Right lung (tissue), 5 donors: ENCODE measurements around the gene PPM1N. TPM values are rescaled to one million over a fixed set of nuclear protein-coding genes. Genes with fewer than 3 reads are reported as not detected.
"Not testable (repeated sequence)": the region's sequence is repeated elsewhere in the genome, so short reads cannot be mapped to it uniquely, and the experiment has no call there.

Source experiments
- DNase-seq, 2 donors: peaks; one replicate each; pipeline ENCODE4 v3.0.0-alpha.2; 2013
- polyA plus RNA-seq, 5 donors: library from polyadenylated mRNA; unstranded; fragments of 120-200 nt; gene quantifications; one replicate each; pipeline versions ENCODE4 v1.2.1 to v1.2.3, GENCODE V29; 2013; ENCODE audit warnings: inconsistent platforms in 1 of 5, low replicate concordance in 1 of 5; ENCODE audit not compliant: insufficient read length in 5 of 5, insufficient read depth in 1 of 5

PPM1N gene
- polyA plus RNA-seq, 5 donors, result 0.15 to 0.49 (median 0.28) TPM

DNA sequence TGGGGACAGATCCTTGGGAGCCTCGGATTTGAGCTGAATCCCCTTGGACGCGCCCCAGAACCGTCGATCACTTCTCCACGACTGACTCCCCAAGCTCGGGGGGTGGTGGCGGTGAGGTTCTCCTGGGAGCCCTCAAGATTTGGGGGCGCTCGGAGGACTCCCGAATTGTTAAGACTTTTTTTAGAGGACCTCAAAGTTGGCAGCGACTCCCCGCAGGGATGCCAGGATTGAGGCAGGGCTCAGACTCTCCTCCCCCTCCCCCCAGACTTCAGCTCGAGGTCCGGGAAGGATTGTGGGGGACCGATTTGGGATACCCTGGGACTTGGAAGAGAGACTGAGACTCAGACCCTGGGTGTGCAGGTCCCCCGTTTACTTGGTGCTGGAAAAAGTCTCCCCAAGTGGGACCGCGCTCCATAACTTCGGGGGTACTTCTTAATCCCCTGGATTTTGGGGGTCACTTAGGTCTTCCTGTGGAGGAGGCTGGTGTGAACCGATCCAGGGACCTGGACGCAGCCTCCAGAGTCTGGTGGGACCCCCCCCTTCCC, 9.7 kb downstream of the PPM1N start:
- no peak for DNase-seq

DNA sequence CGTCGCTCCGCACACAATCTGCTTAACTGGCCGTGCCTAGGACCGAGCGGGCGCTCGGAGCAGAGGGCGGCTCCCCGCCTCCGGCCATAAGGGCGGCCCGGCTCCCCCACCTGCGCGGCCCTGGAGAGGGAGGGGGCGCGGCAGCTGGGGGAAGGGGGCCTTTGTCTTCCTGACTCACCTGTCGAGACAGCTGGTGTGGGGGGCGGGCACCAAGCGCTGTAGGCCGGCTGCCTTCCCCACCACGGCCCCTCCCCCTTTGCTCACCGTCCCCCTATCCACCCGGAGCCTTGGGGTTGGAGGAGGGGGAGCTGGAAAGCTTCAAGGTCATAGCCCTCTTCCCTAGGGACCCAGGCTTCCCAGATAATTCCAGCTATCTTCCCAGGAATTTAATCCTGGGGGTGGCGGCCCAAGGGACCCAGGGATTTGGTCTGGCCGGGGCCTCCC, 10.2 kb downstream of the PPM1N start:
- no peak for DNase-seq

DNA sequence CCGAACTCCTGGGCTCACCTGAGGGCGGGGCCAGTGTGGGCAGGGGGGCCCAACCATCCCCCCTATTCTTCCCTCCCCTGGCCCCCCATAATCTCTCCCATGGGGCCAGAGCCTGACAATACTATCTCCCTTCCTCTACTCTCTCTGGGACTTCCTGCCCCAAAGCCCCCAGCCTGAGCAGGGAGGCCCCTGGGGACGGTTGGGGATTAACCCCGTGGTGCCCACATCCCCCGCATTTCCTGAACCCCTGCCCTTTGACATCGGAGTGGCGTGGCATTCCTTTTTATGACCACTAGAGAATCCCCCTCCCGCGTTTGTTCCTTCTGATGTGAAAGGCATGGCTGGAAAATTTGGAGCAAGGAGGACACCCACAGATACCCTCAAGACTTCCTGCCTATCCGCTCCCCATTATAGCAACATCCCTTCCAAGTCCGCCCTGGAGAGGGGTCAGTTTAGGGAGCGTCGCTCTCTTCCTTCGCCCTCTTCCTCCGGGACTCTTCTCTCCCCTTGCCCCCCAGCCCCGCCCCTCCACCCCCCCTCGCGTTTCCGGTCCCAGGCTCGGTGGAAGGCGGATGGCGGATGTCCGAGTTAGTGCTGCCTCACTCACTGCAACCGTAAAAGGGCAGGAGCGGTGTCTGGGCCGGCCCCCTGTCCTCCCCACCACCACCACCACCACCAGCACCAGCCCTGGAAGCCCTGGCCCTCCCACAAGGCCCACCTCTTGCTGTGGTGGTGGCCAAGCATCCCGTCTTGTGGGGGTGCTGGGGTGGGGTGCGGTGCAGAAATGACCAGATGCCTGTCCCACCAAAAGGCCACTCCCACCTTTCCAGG, 10.8 kb downstream of the PPM1N start:
- DNase-seq, result no peak

DNA sequence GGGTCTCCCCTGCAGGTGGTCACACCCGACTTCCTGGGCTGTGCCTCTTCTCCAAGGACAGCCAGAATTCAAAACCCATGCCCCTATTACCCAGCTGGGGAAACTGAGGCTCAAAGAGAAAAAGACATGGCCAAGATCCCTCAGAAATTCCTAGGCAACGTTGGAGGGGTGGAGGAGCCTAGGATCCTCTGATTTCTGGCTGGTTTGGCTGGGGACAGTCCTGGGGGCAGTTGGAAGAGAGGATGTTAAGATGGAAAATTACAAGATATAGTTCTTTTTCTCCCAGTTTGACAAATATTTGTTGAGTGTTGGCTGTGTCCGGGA, 11.4 kb downstream of the PPM1N start:
- DNase-seq, result no peak

DNA sequence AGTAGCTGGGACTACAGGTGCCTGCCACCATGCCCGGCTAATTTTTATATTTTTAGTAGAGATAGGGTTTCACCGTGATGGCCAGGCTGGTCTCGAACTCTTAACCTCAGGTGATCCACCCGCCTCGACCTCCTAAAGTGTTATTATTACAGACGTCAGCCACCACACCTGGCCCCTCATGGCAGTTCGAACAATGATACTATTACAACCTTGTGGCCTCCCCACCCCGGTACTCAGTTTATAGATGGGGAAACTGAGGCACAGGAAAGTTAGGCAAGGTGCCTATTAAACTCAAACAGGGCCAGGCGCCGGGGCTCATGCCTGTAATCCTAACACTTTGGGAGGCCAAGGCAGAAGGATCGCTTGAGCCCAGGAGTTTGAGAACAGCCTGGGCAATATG, 12.1 kb downstream of the PPM1N start:
- not testable (repeated sequence) for DNase-seq

DNA sequence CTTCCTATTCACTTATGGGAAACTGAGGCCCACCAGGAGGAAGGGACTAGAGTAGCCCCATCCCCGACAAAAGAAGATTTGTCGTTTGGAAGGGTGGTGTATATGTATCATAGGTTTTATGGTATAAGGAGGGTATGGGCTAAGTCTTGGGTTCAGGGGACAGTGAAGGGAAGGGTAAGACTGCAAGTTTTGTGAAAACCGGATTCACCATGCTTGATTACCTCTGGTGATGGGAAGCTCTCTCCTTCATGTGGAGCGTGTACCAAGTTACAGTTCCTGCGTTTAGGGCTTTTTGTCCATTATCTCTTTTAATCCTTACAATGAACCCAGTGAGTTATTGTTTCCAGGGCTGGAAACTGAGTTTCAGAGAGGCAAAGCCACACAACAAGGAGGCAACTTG, 12.8 kb downstream of the PPM1N start:
- no peak for DNase-seq

DNA sequence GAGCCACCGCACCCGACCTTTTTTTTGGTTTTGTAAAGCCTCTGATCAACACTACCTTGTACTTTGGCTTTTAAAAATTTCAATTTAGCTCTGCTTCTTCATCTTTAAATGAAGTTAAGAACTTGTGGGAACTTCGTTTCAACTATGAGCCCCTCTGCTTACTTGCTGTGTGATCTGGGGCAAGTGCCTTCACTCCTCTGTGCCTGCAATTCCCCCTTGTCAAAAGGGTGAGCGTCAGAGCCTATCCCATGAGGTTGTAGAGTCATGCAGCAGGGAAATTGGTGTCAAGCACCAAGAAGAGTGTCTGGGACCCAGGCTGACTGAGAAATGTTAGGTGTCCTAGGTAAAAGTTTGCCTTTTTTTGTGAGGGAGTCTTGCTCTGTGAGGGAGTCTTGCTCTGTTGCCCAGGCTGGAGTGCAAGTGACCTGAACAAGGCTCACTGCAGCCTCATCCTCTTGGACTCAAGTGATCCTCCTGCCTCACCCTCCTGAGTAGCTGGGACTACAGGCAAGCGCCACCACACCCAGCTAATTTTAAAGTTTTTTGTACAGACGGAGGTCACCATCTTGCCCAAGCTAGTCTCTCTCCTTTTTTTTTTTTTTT, 14.7 kb downstream of the PPM1N start:
- no peak for DNase-seq

DNA sequence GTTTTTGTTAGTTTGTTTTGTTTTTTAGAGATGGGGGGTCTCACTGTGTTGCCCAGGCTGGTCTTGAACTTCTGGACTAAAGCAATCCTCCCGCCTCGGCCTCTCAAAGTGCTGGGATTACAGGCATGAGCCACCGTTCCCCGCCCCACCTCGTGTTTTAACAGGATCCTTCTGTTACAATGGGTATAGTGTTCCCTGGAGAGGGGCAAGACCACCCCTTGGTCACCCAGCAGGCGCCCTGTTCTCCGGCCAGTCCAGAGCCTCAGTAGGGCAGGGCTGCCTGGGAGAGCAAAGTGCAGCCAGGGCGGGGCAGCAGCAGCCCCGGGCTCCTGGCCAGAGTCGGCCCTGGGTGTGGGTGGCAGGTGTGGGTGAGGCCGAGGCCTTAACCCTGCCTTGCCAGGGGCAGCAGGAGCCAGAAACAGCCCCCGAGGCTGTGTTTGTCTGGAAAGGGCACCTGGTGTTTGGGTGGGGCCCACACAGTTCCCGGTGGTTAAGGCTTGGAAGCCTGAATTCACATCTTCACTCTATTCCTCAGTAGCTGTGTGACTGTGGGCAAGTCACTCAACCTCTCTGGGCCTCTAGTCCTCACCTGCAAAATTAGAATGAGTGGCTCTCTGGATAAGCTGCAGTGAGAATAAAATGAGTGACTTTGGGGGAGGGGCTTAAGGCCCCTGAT, 16.3 kb downstream of the PPM1N start:
- no peak for DNase-seq

DNA sequence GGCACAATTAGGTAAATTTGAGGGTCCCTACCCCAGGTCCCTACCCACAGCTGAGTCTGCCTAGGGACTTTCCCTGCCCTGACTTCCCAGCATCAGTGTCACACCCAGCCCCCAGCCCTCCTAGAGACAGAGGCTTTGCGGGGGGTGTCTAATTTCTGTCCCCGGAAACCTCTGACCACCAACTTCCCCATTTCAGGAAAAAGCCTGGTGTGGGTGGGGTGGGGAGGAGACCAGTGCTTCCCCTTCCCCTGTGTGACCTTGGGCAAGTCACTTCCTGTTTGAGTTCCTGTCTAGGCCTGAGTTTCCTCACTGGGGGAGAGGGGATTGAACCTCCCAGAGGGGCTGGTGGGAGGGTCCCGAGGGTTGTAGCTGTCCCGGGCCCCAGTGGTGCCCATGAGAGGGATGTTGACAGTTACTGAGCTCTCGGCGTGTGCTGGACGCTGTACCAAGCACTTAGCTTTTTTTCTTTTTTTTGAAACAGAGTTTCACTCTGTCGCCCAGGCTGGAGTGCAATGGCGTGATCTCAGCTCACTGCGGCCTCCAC, 16.9 kb downstream of the PPM1N start:
- DNase-seq, result no peak

DNA sequence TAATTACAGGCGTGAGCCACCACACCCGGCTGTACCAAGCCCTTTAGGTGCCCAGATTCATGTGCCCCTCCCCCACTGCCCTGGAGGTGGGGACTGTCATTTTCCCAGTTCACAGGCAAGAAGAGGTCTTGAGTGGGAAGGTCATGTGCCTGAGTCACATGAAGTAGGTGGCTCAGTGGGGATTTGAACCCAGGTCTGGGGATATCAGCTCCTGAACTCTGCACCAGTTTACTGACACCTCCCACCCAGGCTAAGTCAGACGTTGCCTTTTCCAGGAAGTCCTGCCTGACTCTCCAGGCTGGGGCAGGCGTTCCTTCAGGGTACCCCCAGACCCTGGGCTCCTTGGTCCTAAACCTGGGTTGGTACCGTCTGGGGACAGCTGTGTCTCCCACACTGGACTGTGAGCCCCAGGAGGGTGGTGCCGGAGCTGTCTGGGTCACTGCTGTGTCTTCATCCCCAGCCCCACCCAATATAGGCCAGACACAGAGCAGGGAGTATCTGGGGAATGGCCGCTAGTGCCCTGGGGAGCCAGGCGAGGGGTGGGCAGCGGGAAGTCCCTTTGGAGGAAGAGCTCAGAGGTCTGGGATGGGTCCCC, 17.7 kb downstream of the PPM1N start:
- no peak for DNase-seq

DNA sequence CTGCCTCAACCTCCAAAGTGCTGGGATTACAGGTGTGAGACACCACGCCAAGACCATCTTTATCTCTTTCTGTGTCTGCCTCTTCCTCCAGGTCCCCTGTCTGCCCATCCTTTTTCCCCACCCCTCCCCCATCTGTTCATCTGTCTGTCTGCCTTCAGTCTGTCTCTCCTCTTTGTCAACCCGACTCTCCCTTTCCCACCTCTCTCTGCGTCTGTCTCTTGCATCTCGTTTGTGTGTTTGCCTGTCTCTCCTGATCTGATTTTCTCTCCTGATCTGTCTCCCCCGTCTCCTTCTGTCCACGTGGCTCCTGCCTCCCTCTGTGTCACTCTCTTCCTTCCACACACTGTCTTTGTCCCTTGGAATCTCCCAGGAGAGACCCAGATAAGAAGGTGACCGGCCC, 19.0 kb downstream of the PPM1N start:
- DNase-seq, result no peak

DNA sequence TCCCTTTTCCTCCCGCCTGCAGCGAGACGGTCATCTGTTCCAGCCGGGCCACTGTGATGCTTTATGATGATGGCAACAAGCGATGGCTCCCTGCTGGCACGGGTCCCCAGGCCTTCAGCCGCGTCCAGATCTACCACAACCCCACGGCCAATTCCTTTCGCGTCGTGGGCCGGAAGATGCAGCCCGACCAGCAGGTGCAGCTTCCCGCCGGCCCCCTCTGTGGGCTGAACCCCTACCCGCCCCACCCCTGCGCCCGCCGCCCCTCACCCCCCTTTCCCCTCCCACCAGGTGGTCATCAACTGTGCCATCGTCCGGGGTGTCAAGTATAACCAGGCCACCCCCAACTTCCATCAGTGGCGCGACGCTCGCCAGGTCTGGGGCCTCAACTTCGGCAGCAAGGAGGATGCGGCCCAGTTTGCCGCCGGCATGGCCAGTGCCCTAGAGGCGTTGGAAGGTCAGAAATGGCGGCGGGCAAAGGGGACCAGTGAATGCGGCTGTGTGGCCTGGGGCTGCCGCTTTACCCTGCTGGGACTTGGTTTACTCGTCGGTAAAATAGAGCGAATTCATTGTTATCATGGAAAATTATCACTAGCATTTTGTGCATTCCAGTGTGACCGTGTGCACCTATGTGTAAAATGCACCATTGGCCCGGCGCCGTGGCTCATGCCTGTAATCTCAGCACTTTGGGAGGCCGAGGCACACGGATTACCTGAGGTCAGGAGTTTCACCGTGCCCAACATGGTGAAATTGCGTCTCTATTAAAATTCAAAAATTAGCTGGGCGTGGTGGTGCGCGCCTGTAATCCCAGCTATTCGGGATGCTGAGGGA, 19.6 kb downstream of the PPM1N start:
- DNase-seq, result no peak

DNA sequence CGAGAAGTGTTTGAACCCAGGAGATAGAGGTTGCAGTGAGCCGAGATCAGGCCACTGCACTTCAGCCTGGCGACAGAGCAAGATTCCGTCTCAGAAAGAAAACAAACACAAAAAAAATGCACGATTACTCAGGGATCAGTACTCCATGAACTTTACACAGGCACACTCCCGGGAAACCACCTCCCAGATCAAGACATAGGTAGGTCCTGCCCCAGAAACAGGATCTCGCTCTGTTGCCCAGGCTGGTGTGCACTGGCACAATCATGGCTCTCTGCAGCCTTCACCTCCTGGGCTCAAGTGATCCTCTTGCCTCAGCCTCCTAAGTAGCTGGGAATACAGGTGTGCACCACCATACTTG, 20.2 kb downstream of the PPM1N start:
- DNase-seq, result no peak

DNA sequence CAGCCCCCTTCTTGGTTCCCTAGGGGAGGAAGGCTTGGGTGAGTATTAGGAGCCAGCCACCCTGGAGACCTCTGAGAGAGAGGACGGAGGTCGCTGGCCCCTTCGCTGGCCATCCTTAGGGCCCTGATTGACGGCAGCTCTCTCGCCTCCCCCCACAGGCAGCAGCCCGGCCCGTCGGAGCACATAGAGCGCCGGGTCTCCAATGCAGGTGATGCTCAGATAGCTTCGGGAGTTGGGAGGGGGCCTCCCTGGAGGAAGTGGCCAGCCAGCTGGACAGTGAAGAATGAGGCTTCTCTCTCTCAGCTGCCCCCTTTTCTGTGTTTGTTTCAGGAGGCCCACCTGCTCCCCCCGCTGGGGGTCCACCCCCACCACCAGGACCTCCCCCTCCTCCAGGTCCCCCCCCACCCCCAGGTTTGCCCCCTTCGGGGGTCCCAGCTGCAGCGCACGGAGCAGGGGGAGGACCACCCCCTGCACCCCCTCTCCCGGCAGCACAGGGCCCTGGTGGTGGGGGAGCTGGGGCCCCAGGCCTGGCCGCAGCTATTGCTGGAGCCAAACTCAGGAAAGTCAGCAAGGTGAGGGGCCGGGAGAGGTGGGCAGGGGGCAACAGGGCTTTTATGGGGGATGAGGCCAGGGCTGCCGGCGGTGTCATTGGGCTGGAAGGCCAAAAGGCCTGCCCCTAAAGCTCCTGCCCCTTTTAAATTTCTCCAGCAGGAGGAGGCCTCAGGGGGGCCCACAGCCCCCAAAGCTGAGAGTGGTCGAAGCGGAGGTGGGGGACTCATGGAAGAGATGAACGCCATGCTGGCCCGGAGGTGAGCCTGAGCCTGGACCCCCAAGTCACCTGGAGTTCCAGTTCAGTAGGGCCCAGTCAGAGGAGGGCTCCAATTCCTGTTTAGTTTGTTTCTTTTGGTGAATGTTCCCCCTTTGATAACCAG, 24.0 kb downstream of the PPM1N start:
- no peak for DNase-seq

DNA sequence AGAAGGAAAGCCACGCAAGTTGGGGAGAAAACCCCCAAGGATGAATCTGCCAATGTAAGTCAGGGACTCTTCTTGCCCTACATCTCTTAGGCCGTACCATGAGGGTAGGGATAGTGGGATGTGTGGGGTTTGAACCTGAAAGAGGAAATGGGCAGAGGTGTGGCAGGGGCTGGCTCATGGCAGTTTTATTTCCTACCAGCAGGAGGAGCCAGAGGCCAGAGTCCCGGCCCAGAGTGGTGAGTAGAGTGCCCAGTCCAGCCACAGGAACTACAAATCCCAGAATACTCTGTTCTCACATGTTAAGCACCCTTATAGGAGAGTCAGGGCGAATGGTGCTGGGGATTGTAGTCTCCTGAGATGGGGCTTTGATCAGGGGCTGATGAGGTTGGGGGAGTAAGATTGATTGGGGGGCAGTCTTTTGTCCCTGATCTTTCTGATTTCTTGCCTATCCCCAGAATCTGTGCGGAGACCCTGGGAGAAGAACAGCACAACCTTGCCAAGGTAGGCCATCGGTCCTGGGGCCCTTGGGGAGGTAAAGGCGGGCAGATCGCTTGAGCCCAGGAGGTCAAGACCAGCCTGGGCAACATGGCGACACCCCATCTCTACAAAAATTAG, 25.5 kb downstream of the PPM1N start:
- DNase-seq, result peak; percentile 74 to 82

DNA sequence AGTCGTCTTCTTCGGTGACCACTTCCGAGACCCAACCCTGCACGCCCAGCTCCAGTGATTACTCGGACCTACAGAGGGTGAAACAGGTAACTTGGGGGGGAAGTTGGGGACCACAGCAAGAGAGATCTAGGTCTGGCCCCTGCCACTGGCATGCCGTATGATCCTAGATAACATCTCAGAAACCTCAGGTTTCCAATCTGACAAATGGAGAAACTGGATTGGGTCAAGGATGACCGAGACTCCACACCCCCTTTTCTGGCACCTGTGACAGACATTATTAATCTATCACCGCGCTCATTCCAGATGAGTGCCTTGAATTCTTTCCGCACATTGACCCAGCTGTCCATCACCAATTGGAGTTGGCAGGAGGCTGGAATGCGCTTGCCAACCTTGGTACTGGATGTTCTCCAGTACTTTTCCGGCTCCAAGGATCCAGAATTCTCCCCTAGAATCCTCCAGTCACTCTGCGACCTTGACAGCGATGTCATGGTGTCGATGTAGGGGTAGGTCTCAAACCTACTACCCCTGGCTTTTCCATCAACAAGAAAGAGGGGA, 26.4 kb downstream of the PPM1N start:
- no peak for DNase-seq

DNA sequence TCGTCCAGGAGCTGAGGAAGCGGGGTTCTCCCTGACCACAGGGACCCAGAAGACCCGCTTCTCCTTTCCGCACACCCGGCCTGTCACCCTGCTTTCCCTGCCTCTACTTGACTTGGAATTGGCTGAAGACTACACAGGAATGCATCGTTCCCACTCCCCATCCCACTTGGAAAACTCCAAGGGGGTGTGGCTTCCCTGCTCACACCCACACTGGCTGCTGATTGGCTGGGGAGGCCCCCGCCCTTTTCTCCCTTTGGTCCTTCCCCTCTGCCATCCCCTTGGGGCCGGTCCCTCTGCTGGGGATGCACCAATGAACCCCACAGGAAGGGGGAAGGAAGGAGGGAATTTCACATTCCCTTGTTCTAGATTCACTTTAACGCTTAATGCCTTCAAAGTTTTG, 27.9 kb downstream of the PPM1N start:
- DNase-seq, result no peak

DNA sequence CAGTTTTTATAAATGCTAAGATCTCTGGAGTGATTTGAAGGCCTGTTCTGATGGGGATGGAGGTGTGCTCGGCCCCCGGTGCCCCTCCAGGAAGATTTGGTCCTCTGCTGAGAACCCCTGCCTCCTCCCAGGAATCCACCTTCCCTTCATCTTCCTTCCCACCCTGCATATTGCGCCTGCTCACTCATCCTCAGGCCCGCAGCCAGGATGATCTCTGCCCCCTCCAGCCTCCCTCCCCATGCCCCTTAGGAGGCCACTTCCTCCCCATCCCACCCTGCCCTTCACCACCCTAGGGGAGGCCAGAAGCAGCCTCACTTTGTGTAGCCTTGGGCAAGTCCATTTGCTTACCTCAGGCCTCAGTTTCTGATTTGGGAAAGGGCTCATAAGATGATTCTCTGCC, 28.7 kb downstream of the PPM1N start:
- no peak for DNase-seq

DNA sequence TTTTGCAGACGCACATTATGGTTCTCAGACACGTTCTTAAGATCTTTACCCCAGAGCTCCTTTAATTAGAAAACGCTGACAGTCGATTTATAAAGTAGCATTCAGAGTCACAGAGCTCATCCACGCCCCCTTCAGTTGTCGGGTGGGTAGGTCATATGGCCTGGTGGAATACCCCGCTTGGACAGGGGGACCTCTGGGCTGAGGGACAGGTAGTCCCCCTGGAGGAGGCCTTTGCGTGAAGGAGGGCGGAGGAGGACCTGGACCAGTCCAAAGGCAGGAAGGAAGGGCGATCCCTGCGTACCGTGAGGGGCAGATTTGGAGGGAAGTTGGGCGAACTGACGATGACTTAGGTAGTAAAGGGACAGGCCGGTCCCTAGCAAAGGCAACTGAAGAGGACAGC, 29.5 kb downstream of the PPM1N start:
- DNase-seq, result no peak
